Activated CD4-positive, alpha-beta T cell treated with anti-CD3 and anti-CD28 coated beads, Interleukin-2, amount 10 ng/mL, durations not matched to agents 24 days and 14 days (primary cell): ENCODE measurements around the gene TMEM39B. TPM values are rescaled to one million over a fixed set of nuclear protein-coding genes. Genes with fewer than 3 reads are reported as not detected.
A peak's percentile ranks its signal among the peaks of the same experiment; 100 is the strongest.
"Not testable (repeated sequence)": the region's sequence is repeated elsewhere in the genome, so short reads cannot be mapped to it uniquely, and the experiment has no call there.

ENCODE experiments used
- DNase-seq: peaks from one replicate; pipeline ENCODE4 v3.0.0; 2022
- H3K27ac Mint-ChIP-seq: one replicate; pipeline ENCODE4 v1.8.0; 2022; ENCODE audit warnings: mild to moderate bottlenecking, mixed read lengths
- H3K27me3 Mint-ChIP-seq: one replicate; pipeline ENCODE4 v1.8.0; 2022; ENCODE audit warnings: mixed read lengths
- H3K36me3 Mint-ChIP-seq: one replicate; pipeline ENCODE4 v1.8.0; 2022; ENCODE audit warnings: low read depth, mild to moderate bottlenecking, mixed read lengths
- H3K4me1 Mint-ChIP-seq: one replicate; pipeline ENCODE4 v1.8.0; 2021; ENCODE audit warnings: mixed read lengths
- H3K4me3 Mint-ChIP-seq: one replicate; pipeline ENCODE4 v1.8.0; 2022; ENCODE audit warnings: mild to moderate bottlenecking, moderate library complexity, mixed read lengths
- H3K9me3 Mint-ChIP-seq: one replicate; pipeline ENCODE4 v1.8.0; 2021; ENCODE audit warnings: mixed read lengths
- intact Hi-C: fragments of 100-400 bp; cut with micrococcal nuclease; formaldehyde crosslinking; loops from one replicate; pipeline ENCODE4 v1.15.1; 2023
- total RNA-seq: library from RNA; stranded (reverse); gene quantifications from 2 replicates; pipeline ENCODE4 v1.2.3, GENCODE V29; 2022

TMEM39B gene
- total RNA-seq, 1 donor from 2014 or later = 38.0 TPM

DNA sequence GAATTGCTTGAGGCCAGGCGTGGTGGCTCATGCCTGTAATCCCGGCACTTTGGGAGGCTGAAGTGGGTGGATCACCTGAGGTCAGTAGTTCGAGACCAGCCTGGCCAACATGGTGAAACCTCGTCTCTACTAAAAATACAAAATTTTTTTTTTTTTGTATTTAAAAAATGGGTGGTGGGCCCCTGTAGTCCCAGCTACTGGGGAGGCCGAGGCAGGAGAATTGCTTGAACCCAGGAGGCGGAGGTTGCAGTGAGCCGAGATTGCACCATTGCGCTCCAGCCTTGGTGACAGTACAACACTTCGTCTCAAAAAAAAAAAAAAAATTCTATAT is 61.2 kb downstream of the TMEM39B start:
- H3K4me3 Mint-ChIP-seq, H3K27ac Mint-ChIP-seq, H3K27me3 Mint-ChIP-seq, DNase-seq, H3K9me3 Mint-ChIP-seq, intact Hi-C loops: not testable (repeated sequence)
- Mint-ChIP-seq H3K36me3 (peaks cover 30% of the 10 kb centered on the region), H3K4me1 (peaks cover 19% of the 10 kb centered on the region)

DNA sequence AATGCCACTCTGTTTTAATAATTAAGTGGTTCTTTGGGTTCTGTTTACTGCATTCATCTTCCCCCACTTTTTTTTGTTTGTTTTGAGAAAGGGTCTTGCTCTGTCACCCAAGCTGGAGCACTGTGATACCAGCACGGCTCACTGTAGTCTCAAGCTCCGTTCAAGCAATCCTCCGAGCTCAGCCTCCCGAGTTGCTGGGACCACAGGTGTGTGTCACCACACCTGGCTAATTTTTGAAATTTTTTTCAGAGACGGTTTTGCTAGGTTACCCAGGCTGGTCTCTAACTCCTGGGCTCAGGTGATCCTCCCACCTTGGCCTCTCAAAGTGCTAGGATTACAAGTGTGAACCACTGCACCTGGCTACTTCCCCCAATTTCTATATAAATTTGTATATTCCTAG is 64.4 kb downstream of the TMEM39B start:
- Mint-ChIP-seq H3K4me3 (no peak overlapping the region), H3K9me3 (no peaks in the 10 kb centered on the region), H3K4me1 (peaks cover 25% of the 10 kb centered on the region), H3K27ac (no peak overlapping the region), H3K36me3 (peaks cover 29% of the 10 kb centered on the region), H3K27me3 (no peaks in the 10 kb centered on the region)
- intact Hi-C loops = no loop called here
- no peak for DNase-seq

DNA sequence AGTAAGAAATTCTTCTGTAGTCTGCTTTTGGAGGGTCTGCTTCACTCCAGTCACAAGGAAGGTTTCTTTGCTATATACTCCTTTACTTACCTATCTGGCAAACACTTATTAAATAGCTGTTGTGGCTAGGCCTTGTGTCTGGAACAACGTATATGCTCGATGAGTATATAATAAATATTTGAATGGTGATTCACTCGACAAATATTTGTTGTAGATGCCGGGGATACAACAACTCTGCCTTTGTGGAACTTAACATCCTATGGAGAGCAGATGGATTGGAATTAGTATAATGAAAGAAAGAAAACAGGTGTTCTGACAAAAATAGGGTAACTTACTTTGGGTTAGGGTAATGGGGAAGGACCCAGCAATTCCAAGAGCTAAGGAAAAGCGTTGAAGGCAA is 66.2 kb downstream of the TMEM39B start:
- intact Hi-C loops = no loop called here
- no peak overlapping the region for H3K27ac Mint-ChIP-seq
- no peak for DNase-seq
- peaks cover 25% of the 10 kb centered on the region for H3K4me1 Mint-ChIP-seq
- H3K27me3 Mint-ChIP-seq = no peaks in the 10 kb centered on the region
- no peaks in the 10 kb centered on the region for H3K9me3 Mint-ChIP-seq
- no peak overlapping the region for H3K4me3 Mint-ChIP-seq
- H3K36me3 Mint-ChIP-seq = peaks cover 25% of the 10 kb centered on the region

DNA sequence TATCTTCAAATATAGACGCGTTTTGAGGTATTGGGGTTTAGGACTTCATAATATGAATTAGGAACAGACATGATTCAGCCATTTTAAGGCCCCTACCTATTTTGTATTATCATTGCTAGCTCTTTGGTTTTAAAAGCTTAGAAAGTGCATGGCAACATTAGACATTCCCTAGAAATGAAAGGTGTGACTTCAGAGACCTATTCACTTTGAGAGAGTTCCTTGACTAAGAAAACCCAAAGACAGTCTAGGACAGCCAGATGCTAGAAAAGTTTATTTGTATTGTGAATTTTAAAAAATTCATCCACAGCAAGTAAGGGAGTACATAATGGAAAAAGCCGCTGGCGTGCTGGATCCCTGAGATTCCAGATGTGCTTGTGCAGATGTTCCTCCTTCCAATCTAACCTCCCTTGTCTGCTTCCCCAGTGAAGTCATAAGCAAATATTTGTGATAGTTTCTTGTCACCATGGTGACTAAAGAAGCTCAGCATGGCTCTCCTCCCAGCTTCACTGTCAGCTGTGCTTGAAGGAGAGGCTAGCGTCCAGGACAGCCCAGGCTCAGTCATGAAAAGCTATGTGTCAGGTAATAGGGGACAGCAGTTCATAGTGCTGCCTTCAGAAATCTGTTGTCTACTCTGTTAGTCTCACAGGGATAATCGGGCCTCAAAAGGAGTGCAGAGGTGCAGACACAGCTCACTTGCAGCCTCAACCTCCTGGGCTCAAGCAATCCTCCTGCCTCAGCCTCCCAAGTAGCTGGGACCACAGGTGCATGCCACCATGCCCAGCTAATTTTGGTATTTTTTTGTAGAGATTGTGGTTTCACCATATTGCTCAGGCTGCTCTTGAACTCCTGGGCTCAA is 69.9 kb downstream of the TMEM39B start:
- H3K27me3 Mint-ChIP-seq = no peaks in the 10 kb centered on the region
- no peak for DNase-seq
- intact Hi-C loops = no loop called here
- peaks cover 34% of the 10 kb centered on the region for H3K4me1 Mint-ChIP-seq
- peak overlapping the region; percentile 36 for H3K27ac Mint-ChIP-seq
- H3K9me3 Mint-ChIP-seq = no peaks in the 10 kb centered on the region
- peaks cover 32% of the 10 kb centered on the region for H3K36me3 Mint-ChIP-seq
- no peak overlapping the region for H3K4me3 Mint-ChIP-seq

DNA sequence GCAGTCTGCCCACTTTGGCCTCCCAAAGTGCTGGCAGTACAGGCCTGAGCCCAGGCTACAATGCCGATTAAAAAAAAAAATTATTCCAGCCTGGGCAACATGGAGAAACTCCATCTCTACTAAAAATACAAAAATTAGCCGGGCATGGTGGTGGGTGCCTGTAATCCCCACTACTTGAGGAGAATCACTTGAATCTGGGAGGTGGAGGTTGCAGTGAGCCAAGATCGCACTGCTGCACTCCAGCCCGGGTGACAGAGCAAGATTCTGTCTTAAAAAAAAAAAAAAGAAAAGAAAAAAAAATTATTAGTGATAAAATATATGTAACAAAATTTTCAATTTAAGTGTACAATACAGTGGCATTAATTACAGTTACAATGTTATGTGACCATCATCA is 70.6 kb downstream of the TMEM39B start:
- H3K4me3 Mint-ChIP-seq, H3K9me3 Mint-ChIP-seq, intact Hi-C loops, DNase-seq, H3K27me3 Mint-ChIP-seq, H3K27ac Mint-ChIP-seq: not testable (repeated sequence)
- peaks cover 30% of the 10 kb centered on the region for H3K4me1 Mint-ChIP-seq
- H3K36me3 Mint-ChIP-seq = peaks cover 32% of the 10 kb centered on the region

DNA sequence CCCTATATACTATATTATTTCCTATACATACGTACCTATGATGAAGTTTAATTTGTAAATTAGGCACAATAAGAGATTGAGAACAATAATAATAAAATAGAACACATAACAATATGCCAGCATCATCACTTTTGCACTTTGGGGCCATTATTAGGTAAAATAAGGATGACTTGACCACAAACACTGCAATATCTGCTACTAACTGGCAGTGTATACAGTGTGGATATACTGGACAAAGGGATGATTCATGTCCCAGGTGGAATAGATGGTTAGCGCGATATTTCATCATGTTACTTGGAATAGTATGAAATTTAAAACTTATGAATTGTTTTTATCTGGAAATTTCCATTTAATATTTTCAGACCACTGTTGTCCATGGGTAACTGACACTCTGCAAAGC is 71.3 kb downstream of the TMEM39B start:
- Mint-ChIP-seq H3K36me3 (peaks cover 34% of the 10 kb centered on the region), H3K4me1 (peaks cover 24% of the 10 kb centered on the region), H3K27me3 (no peaks in the 10 kb centered on the region), H3K27ac (no peak overlapping the region), H3K4me3 (no peak overlapping the region), H3K9me3 (no peaks in the 10 kb centered on the region)
- intact Hi-C loops = no loop called here
- no peak for DNase-seq

DNA sequence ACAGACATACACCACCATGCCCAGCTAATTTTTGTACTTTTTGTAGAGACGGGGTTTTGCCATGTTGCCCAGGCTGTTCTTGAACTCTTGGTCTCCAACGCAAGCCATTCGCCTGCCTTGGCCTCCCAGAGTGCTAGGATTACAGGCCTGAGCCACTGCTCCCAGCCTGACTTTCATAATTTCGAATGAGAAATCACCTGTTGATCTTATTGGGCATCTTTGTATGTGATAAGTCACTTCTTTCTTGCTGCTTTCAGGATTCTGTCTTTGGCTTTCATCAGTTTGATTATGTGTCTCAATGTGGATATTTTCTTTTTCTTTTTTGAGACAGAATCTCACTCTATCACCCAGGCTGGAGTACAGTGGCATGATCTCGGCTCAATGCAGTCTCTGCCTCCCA is 75.1 kb downstream of the TMEM39B start:
- H3K4me1 Mint-ChIP-seq = peaks cover 14% of the 10 kb centered on the region
- H3K4me3 Mint-ChIP-seq, H3K27ac Mint-ChIP-seq, H3K27me3 Mint-ChIP-seq, H3K9me3 Mint-ChIP-seq, DNase-seq: not testable (repeated sequence)
- intact Hi-C loops = loop anchor here (5.0 kb wide), 1 partner anchor 35 kb away; no protein-coding TSS in a partner anchor
- peaks cover 40% of the 10 kb centered on the region for H3K36me3 Mint-ChIP-seq

DNA sequence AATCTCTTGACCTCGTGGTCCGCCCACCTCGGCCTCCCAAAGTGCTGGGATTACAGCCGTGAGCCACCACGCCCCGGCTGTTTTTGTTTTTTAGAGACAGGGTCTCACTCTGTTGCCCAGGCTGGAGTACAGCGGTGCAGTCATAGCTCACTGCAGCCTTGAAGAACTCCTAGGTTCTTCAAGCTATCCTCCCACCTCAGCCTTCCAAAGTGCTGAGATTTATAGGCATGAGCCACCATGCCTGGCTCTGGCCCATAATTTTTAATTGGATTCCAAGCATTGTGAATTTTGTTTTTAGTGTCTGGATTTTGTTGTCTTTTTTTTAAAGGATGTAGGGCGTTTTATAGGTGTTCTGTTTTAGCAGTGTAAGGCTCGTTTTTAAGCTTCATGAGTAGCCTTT is 78.1 kb downstream of the TMEM39B start:
- no peak for DNase-seq
- intact Hi-C loops = no loop called here
- H3K27ac Mint-ChIP-seq = no peak overlapping the region
- no peaks in the 10 kb centered on the region for H3K9me3 Mint-ChIP-seq
- H3K36me3 Mint-ChIP-seq = peaks cover 37% of the 10 kb centered on the region
- no peaks in the 10 kb centered on the region for H3K27me3 Mint-ChIP-seq
- H3K4me1 Mint-ChIP-seq = peaks cover 4% of the 10 kb centered on the region
- no peak overlapping the region for H3K4me3 Mint-ChIP-seq

DNA sequence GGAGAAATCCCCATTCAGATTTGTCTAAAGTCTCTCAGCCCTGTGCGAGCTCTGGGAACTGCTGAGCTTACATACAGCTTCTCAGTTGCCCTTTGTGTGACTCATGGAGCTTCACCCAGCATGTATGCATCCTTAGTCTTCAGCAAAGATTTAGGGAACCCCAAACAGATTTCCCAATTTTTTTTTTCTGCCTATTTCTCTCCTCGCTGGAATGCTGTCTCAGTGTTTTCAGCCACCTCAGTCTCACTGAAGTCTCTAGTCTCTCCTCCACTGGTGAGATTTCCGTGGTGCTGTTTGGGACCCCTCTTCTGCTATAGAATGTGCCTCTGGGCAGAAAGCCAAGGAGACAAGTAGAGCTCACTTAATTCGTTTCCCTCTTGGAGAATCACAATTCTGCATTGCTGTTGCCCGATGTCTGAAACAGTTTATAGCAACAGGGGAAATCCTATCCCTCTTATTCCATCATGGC is 78.6 kb downstream of the TMEM39B start:
- Mint-ChIP-seq H3K9me3 (no peaks in the 10 kb centered on the region), H3K4me3 (no peak overlapping the region), H3K27me3 (no peaks in the 10 kb centered on the region), H3K27ac (no peak overlapping the region), H3K36me3 (peaks cover 39% of the 10 kb centered on the region), H3K4me1 (peaks cover 2% of the 10 kb centered on the region)
- DNase-seq = no peak
- intact Hi-C loops = no loop called here

Other genes starting within 250 kb of the TMEM39B start
- 363 and 390 TPM in 2 replicates for gene PTP4A2, start 134.6 kb upstream of the TMEM39B start, total RNA-seq
- gene KHDRBS1, start 59.1 kb upstream of the TMEM39B start, total RNA-seq = 174 and 175 TPM in 2 replicates
- 79.4 and 87.6 TPM in 2 replicates for gene KPNA6, start 35.1 kb downstream of the TMEM39B start, total RNA-seq
- gene TXLNA, start 106.7 kb downstream of the TMEM39B start, total RNA-seq = 105 and 106 TPM in 2 replicates
- 37.1 and 38.1 TPM in 2 replicates for gene CCDC28B, start 127.7 kb downstream of the TMEM39B start, total RNA-seq
- 6.1 and 6.4 TPM in 2 replicates for gene IQCC, start 132.7 kb downstream of the TMEM39B start, total RNA-seq
- gene DCDC2B, start 136.2 kb downstream of the TMEM39B start, total RNA-seq = 0.12 TPM in 1 of 2 replicates, not detected in the other
- gene TMEM234, start 149.4 kb downstream of the TMEM39B start, total RNA-seq = 10.6 and 10.9 TPM in 2 replicates
- 304 and 341 TPM in 2 replicates for gene EIF3I, start 149.5 kb downstream of the TMEM39B start, total RNA-seq
- 0.23 and 0.57 TPM in 2 replicates for gene FAM167B, start 174.3 kb downstream of the TMEM39B start, total RNA-seq
- gene LCK, start 178.3 kb downstream of the TMEM39B start, total RNA-seq = 240 and 248 TPM in 2 replicates
- gene HDAC1, start 219.1 kb downstream of the TMEM39B start, total RNA-seq = 181 and 184 TPM in 2 replicates